ENCODE measurements around the gene TXNRD1. TPM values are rescaled to one million over a fixed set of nuclear protein-coding genes. Genes with fewer than 3 reads are reported as not detected.
"Not testable (repeated sequence)": the region's sequence is repeated elsewhere in the genome, so short reads cannot be mapped to it uniquely, and the experiment has no call there.

Gene TXNRD1
- total RNA-seq, 4 donors from 2014 or later: 33.1 to 52.1 (median 39.4) TPM

- DNase-seq (ENCODE audit: low spot score in 2 of 2): no peak
- WGBS: 90% methylated on average over 23 of the region's 28 CpGs
- H3K4me3 ChIP-seq: no peak overlapping the region
- H3K27ac ChIP-seq: no peak overlapping the region
- H3K9me3 ChIP-seq: no peaks in the 10 kb centered on the region
- H3K4me1 ChIP-seq: no peaks in the 10 kb centered on the region
- TF ChIP-seq POLR2A (IDR thresholded peaks at IDR 0.05) (no peak), EP300 (IDR thresholded peaks at IDR 0.05) (no peak), POLR2AphosphoS5 (IDR thresholded peaks at IDR 0.05) (no peak)
- TF ChIP-seq, protein P1, sequence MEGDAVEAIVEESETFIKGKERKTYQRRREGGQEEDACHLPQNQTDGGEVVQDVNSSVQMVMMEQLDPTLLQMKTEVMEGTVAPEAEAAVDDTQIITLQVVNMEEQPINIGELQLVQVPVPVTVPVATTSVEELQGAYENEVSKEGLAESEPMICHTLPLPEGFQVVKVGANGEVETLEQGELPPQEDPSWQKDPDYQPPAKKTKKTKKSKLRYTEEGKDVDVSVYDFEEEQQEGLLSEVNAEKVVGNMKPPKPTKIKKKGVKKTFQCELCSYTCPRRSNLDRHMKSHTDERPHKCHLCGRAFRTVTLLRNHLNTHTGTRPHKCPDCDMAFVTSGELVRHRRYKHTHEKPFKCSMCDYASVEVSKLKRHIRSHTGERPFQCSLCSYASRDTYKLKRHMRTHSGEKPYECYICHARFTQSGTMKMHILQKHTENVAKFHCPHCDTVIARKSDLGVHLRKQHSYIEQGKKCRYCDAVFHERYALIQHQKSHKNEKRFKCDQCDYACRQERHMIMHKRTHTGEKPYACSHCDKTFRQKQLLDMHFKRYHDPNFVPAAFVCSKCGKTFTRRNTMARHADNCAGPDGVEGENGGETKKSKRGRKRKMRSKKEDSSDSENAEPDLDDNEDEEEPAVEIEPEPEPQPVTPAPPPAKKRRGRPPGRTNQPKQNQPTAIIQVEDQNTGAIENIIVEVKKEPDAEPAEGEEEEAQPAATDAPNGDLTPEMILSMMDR (IDR thresholded peaks at IDR 0.05): no peak
- no peaks in the 10 kb centered on the region for H3K27me3 ChIP-seq
- no peaks in the 10 kb centered on the region for H3K36me3 ChIP-seq
Measured at GRCh38 chr12:104171785-104172569, 43.6 kb upstream of the TXNRD1 start.

DNA sequence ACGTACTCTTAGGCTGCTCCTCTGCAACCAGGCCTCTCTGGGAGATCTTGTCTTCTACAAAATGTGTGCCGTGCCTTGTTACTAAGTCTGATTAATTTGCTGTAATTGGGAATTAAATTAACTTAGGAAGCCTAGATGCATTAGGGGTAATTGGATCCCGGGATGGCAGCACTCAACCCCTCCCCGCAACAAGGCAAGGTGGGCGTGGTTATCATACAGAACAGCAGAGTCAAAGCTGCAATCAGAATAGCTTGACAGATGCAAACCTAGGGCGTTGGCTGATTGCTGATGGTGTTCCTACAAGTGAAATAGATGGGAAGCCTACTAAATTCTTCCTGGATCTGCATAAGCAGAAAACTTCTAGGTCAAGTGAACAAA lies 43.0 kb upstream of the TXNRD1 start:
- H3K4me1 ChIP-seq: no peaks in the 10 kb centered on the region
- no peaks in the 10 kb centered on the region for H3K27me3 ChIP-seq
- H3K9me3 ChIP-seq: no peaks in the 10 kb centered on the region
- TF ChIP-seq, protein P1 (IDR thresholded peaks at IDR 0.05): no peak
- no peak for TF ChIP-seq EP300 (IDR thresholded peaks at IDR 0.05)
- TF ChIP-seq POLR2A (IDR thresholded peaks at IDR 0.05): no peak
- no peak for TF ChIP-seq POLR2AphosphoS5 (IDR thresholded peaks at IDR 0.05)
- no peaks in the 10 kb centered on the region for H3K36me3 ChIP-seq
- H3K4me3 ChIP-seq: no peak overlapping the region
- no peak overlapping the region for H3K27ac ChIP-seq
- 93% methylated on average over 6 of the region's 6 CpGs for WGBS
- no peak for DNase-seq (ENCODE audit: low spot score in 2 of 2)

- not testable (repeated sequence) for H3K4me3 ChIP-seq; H3K9me3 ChIP-seq; H3K27me3 ChIP-seq; H3K27ac ChIP-seq; H3K36me3 ChIP-seq; DNase-seq (ENCODE audit: low spot score in 2 of 2)
- WGBS: 83% methylated on average over 5 of the region's 5 CpGs
- peaks cover 11% of the 10 kb centered on the region for H3K4me1 ChIP-seq
Measured at GRCh38 chr12:104173804-104174203, 41.8 kb upstream of the TXNRD1 start.

DNA sequence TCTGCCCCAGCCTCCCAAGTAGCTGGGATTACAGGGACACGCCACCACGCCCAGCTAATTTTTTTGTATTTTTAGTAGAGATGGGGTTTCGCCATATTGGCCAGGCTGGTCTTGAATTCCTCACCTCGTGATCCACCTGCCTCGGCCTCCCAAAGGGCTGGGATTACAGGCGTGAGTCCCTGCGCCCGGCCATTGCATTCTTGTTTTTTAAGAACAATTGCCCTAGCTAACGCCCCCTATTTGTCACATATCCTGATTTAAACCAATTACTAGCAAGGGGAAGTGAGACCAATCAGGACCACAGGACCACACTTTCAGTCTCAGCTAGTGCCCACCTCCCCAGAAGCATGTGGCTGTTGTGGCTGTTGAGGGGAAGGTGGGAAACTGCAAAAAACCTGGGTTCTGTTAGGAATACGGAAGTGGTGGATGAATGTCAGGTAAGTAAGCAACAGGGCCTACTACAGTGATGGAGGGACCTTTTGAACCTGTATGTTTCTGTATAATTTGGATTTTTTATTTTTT lies 39.8 kb upstream of the TXNRD1 start:
- WGBS: 86% methylated on average over 10 of the region's 10 CpGs
- Histone ChIP-seq H3K27ac (no peak overlapping the region), H3K4me3 (no peak overlapping the region), H3K9me3 (no peaks in the 10 kb centered on the region), H3K36me3 (no peaks in the 10 kb centered on the region), H3K27me3 (no peaks in the 10 kb centered on the region), H3K4me1 (peaks cover 11% of the 10 kb centered on the region)
- TF ChIP-seq POLR2A (IDR thresholded peaks at IDR 0.05): no peak
- TF ChIP-seq, protein P1 (IDR thresholded peaks at IDR 0.05): no peak
- DNase-seq (ENCODE audit: low spot score in 2 of 2): no peak

DNA sequence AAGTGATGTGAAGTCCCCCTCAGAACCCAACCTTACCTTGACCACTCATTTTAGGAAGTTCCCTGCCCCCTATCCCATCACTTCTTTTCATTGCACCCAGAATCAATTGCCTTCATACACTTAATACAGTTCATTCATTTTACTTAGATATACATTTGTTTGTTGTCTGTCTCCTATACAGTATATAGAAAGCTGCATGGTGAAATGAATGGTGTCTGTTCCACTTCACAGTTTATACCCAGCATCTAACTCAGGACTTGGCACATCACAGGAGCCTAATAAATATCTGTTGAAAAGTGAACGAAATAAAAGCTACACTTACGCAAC lies 38.3 kb upstream of the TXNRD1 start:
- Histone ChIP-seq H3K4me1 (peaks cover 18% of the 10 kb centered on the region), H3K4me3 (no peak overlapping the region)

More for the DNA sequence above, 38.3 kb upstream of the TXNRD1 start:
- WGBS: 32% methylated on average over 2 of the region's 2 CpGs
- no peak for DNase-seq (ENCODE audit: low spot score in 2 of 2)
- Histone ChIP-seq H3K36me3 (no peaks in the 10 kb centered on the region), H3K9me3 (no peaks in the 10 kb centered on the region), H3K27me3 (no peaks in the 10 kb centered on the region), H3K27ac (no peak overlapping the region)
- TF ChIP-seq EP300 (IDR thresholded peaks at IDR 0.05): no peak
- TF ChIP-seq POLR2AphosphoS5 (IDR thresholded peaks at IDR 0.05): no peak
- TF ChIP-seq, protein P1 (IDR thresholded peaks at IDR 0.05): no peak
- no peak for TF ChIP-seq POLR2A (IDR thresholded peaks at IDR 0.05)
